Stomach smooth muscle (tissue), 2 donors: ENCODE measurements around the gene LCE1E.

Experiments used
- H3K27ac ChIP-seq: one replicate; pipeline ENCODE4 v1.7.0; 2013; ENCODE audit warnings: mild to moderate bottlenecking, low read length, inconsistent platforms
- H3K27me3 ChIP-seq, 2 donors: one replicate each; pipeline ENCODE4 v1.7.0; 2013; ENCODE audit warnings: low read length in 2 of 2; ENCODE audit not compliant: insufficient read depth in 2 of 2, control insufficient read depth in 1 of 2
- H3K36me3 ChIP-seq, 2 donors: one replicate each; pipeline ENCODE4 v1.7.0; 2013; ENCODE audit warnings: low read length in 2 of 2; ENCODE audit not compliant: control insufficient read depth in 2 of 2, insufficient read depth in 2 of 2
- H3K4me1 ChIP-seq: one replicate; pipeline ENCODE4 v1.7.0; 2013; ENCODE audit warnings: low read length; ENCODE audit not compliant: control insufficient read depth, insufficient read depth
- H3K4me3 ChIP-seq, 2 donors: one replicate each; pipeline ENCODE4 v1.7.0; 2013; ENCODE audit warnings: low read length in 2 of 2
- H3K9ac ChIP-seq, 2 donors: one replicate each; pipeline ENCODE4 v1.7.0; 2013; ENCODE audit warnings: low read length in 2 of 2, mild to moderate bottlenecking in 1 of 2
- H3K9me3 ChIP-seq, 2 donors: one replicate each; pipeline ENCODE4 v1.7.0; 2013; ENCODE audit warnings: low read length in 2 of 2; ENCODE audit not compliant: control insufficient read depth in 2 of 2
- donor health status: healthy.
- donor health status: Pancreatic carcinoma.

The LCE1E gene

GRCh38 chr1:152757747-152758146, 28.3 kb upstream of the LCE1E start, which contains the start of gene KPRP:
Gene KPRP (plus strand): TSS chr1:152758025. CDS start chr1:152759589, 1,564 bp downstream.
- no peak within 1 kb of the TSS for H3K9ac ChIP-seq
- no peaks in the 10 kb centered on the region for H3K4me1 ChIP-seq
- H3K27ac ChIP-seq, result no peak within 1 kb of the TSS
- H3K4me3 ChIP-seq, result no peak within 1 kb of the TSS
- no peaks in the 10 kb centered on the region for H3K9me3 ChIP-seq
- H3K27me3 ChIP-seq, result no peaks in the 10 kb centered on the region
- H3K36me3 ChIP-seq, result no peaks in the 10 kb centered on the region

DNA sequence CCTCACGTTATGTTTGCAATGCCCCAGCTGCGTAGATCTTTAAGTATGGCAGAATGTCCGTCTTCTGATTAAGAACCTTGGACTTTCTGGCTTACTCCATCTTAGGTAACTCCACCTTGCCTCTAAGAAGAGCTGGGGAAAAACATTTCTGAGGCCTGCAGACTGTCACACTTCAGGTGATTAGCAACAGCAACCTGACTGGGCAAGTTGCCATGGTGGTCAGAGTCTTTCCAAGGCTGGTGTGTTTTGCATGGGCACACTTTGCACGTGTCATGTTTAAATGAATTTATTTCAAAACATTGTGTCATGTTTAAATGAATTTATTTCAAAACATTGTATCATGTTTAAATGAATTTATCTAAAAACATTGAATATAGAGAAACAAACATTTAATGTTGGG, 27.4 kb upstream of the LCE1E start:
- no peaks in the 10 kb centered on the region for H3K4me1 ChIP-seq
- no peaks in the 10 kb centered on the region for H3K36me3 ChIP-seq
- H3K27ac ChIP-seq, result no peak overlapping the region
- H3K9ac ChIP-seq, result no peak overlapping the region
- H3K4me3 ChIP-seq, result no peak overlapping the region
- no peaks in the 10 kb centered on the region for H3K27me3 ChIP-seq
- no peaks in the 10 kb centered on the region for H3K9me3 ChIP-seq

- no peak overlapping the region for H3K4me3 ChIP-seq
- no peaks in the 10 kb centered on the region for H3K9me3 ChIP-seq
- H3K9ac ChIP-seq, result no peak overlapping the region
- H3K27ac ChIP-seq, result no peak overlapping the region
- H3K27me3 ChIP-seq, result no peaks in the 10 kb centered on the region
- H3K4me1 ChIP-seq, result no peaks in the 10 kb centered on the region
- no peaks in the 10 kb centered on the region for H3K36me3 ChIP-seq
These were observed 26.4 kb upstream of the LCE1E start for GRCh38 chr1:152759453-152760173.

DNA sequence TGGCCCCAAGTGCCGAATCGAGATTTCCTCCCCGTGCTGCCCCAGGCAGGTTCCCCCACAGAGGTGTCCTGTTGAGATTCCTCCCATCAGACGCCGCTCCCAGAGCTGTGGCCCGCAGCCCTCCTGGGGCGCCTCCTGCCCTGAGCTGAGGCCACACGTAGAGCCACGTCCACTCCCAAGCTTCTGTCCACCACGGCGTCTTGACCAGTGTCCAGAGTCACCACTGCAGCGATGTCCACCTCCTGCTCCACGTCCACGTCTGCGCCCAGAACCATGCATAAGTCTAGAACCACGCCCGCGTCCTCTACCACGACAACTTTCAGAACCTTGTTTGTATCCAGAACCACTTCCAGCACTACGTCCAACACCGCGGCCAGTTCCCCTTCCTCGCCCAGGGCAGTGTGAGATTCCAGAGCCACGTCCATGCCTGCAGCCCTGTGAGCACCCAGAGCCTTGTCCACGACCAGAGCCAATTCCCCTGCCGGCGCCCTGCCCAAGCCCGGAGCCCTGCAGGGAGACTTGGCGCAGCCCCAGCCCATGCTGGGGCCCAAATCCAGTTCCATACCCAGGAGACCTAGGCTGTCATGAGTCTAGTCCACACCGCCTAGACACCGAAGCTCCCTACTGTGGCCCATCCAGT, 25.4 kb upstream of the LCE1E start:
- Histone ChIP-seq H3K4me3 (no peak overlapping the region), H3K4me1 (no peaks in the 10 kb centered on the region), H3K27me3 (no peaks in the 10 kb centered on the region), H3K9ac (no peak overlapping the region), H3K9me3 (no peaks in the 10 kb centered on the region), H3K27ac (no peak overlapping the region), H3K36me3 (no peaks in the 10 kb centered on the region)

GRCh38 chr1:152761609-152762213, 24.3 kb upstream of the LCE1E start:
- H3K36me3 ChIP-seq, result no peaks in the 10 kb centered on the region
- no peaks in the 10 kb centered on the region for H3K27me3 ChIP-seq
- H3K4me1 ChIP-seq, result no peaks in the 10 kb centered on the region
- no peak overlapping the region for H3K9ac ChIP-seq
- H3K4me3 ChIP-seq, result no peak overlapping the region
- peaks cover 0 to 2% of the 10 kb centered on the region in 2 donors for H3K9me3 ChIP-seq
- no peak overlapping the region for H3K27ac ChIP-seq

GRCh38 chr1:152768847-152769533, 17.1 kb upstream of the LCE1E start:
- Histone ChIP-seq H3K27me3 (no peaks in the 10 kb centered on the region), H3K4me3 (no peak overlapping the region), H3K9me3 (peaks cover 0 to 3% of the 10 kb centered on the region in 2 donors), H3K36me3 (no peaks in the 10 kb centered on the region), H3K9ac (no peak overlapping the region), H3K27ac (no peak overlapping the region), H3K4me1 (no peaks in the 10 kb centered on the region)

GRCh38 chr1:152770411-152770810, 15.6 kb upstream of the LCE1E start:
- H3K9ac ChIP-seq, result no peak overlapping the region
- no peaks in the 10 kb centered on the region for H3K4me1 ChIP-seq
- H3K27me3 ChIP-seq, result no peaks in the 10 kb centered on the region
- peaks cover 0 to 3% of the 10 kb centered on the region in 2 donors for H3K9me3 ChIP-seq
- H3K36me3 ChIP-seq, result no peaks in the 10 kb centered on the region
- no peak overlapping the region for H3K27ac ChIP-seq
- H3K4me3 ChIP-seq, result no peak overlapping the region

GRCh38 chr1:152774875-152775274, 11.2 kb upstream of the LCE1E start, which contains the start of gene LCE1F:
Gene LCE1F (plus strand): TSS chr1:152775140. CDS start chr1:152776372, 1,232 bp downstream.
- Histone ChIP-seq H3K9me3 (no peaks in the 10 kb centered on the region), H3K9ac (no peak within 1 kb of the TSS), H3K27ac (no peak within 1 kb of the TSS), H3K4me1 (no peaks in the 10 kb centered on the region), H3K4me3 (no peak within 1 kb of the TSS), H3K36me3 (no peaks in the 10 kb centered on the region), H3K27me3 (no peaks in the 10 kb centered on the region)

GRCh38 chr1:152776361-152776760, 9.7 kb upstream of the LCE1E start:
- Histone ChIP-seq H3K36me3 (no peaks in the 10 kb centered on the region), H3K27me3 (no peaks in the 10 kb centered on the region), H3K4me1 (no peaks in the 10 kb centered on the region), H3K27ac (no peak overlapping the region), H3K9ac (no peak overlapping the region), H3K4me3 (no peak overlapping the region), H3K9me3 (no peaks in the 10 kb centered on the region)

DNA sequence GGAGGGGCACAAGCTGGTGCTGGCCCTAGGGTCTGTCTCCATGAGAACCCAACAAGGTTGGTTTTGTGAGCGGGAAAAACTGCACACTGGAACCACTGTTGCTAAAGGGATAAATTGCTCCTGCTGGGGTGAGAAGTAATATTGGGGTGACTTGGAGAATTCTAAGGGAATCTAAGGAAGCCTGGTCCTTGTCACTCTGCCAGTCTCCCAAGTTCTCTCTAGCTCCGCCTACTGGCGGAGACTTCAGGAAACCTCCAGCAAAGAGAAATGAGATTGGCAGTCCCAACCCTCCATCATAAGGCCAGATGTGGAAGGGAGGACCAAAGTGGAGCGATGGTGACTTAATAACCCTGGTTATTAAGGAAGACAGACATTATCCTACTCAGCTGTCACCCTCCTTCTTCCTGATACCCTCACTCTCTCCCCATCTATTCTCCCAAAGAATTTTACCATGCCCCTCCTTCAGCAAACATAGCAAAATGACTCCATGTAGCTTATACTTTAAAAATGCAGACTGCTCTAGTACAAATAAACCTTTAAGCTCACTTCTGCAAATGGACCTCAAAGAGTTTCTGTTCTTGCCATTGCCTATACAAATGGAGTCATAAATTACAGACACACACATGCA, 8.4 kb upstream of the LCE1E start:
- H3K36me3 ChIP-seq, result no peaks in the 10 kb centered on the region
- H3K27ac ChIP-seq, result no peak overlapping the region

More for the DNA sequence above, 8.4 kb upstream of the LCE1E start:
- H3K4me3 ChIP-seq, result no peak overlapping the region
- no peak overlapping the region for H3K9ac ChIP-seq
- H3K4me1 ChIP-seq, result no peaks in the 10 kb centered on the region
- H3K9me3 ChIP-seq, result no peaks in the 10 kb centered on the region
- no peaks in the 10 kb centered on the region for H3K27me3 ChIP-seq
